B cell (primary cell): Measurements from ENCODE around the gene ULBP1. TPM values are rescaled to one million over a fixed set of nuclear protein-coding genes. Genes with fewer than 3 reads are reported as not detected.

Source experiments
- ATAC-seq: fragments of 200-7000 bp; cut with Tn5 transposase; one replicate; pipeline ENCODE4 v1.10.0; 2021; ENCODE audit warnings: low read depth, mild to moderate bottlenecking, moderate number of reproducible peaks, moderate library complexity
- CTCF ChIA-PET: fragments of 350-600 bp; sonication (Branson Sonifier 250); formaldehyde crosslinking; loops from one replicate; lab custom pipeline; 2021; ENCODE audit warnings: antibody characterized with exemption, inconsistent platforms; lab: Charles Lee
- POLR2A ChIA-PET: fragments of 350-600 bp; sonication (Branson Sonifier 250); formaldehyde crosslinking; loops from one replicate; lab custom pipeline; 2021; ENCODE audit warnings: antibody characterized with exemption; lab: Charles Lee
- DNase-seq: peaks from one replicate; pipeline ENCODE4 v3.0.0; 2013
- H2AFZ ChIP-seq: 2 replicates; pipeline ENCODE4 v1.6.1; 2012; ENCODE audit warnings: mild to moderate bottlenecking, low read depth, low read length; ENCODE audit not compliant: insufficient read depth, poor library complexity, severe bottlenecking
- H3K27ac ChIP-seq, 2 donors: 1 replicate in 1 of 2; 2 replicates in 1 of 2; pipeline ENCODE4 v1.5.1; 2012 to 2013; ENCODE audit warnings: low read length in 2 of 2, mild to moderate bottlenecking in 2 of 2, moderate library complexity in 1 of 2
- H3K27me3 ChIP-seq, 4 experiments: fragments of 200-600 bp in 1 of 4; sonication (generic) in 1 of 4; replicated peaks in 1 of 4; 1 replicate in 2 of 4; 2 replicates in 2 of 4; pipeline versions ENCODE4 v1.6.1 to v1.7.0; 2013 to 2016; ENCODE audit warnings: low read length in 3 of 4, mild to moderate bottlenecking in 2 of 4, mixed read lengths in 1 of 4, moderate library complexity in 1 of 4; ENCODE audit not compliant: insufficient read depth in 4 of 4, control insufficient read depth in 3 of 4; ENCODE audit errors: control extremely low read depth in 1 of 4
- H3K36me3 ChIP-seq, 2 experiments: replicated peaks in 1 of 2; 1 replicate in 1 of 2; 2 replicates in 1 of 2; pipeline versions ENCODE4 v1.6.1 to v1.7.1; 2013; ENCODE audit warnings: low read length in 1 of 2; ENCODE audit not compliant: insufficient read depth in 2 of 2, control insufficient read depth in 1 of 2; ENCODE audit errors: control extremely low read depth in 1 of 2, extremely low read depth in 1 of 2
- H3K4me1 ChIP-seq, 2 donors: fragments of 200-600 bp in 1 of 2; sonication (generic) in 1 of 2; 1 replicate in 1 of 2; 2 replicates in 1 of 2; pipeline versions ENCODE4 v1.5.1 to v1.6.1; 2013 to 2017; ENCODE audit warnings: low read length in 2 of 2; ENCODE audit not compliant: control insufficient read depth in 2 of 2, insufficient read depth in 2 of 2
- H3K4me2 ChIP-seq: replicated peaks from 2 replicates; pipeline ENCODE3; 2012; ENCODE audit warnings: mild to moderate bottlenecking, low read depth, low read length; ENCODE audit not compliant: poor library complexity, severe bottlenecking
- H3K4me3 ChIP-seq, 5 experiments: fragments of 200-600 bp in 1 of 5; sonication (generic) in 1 of 5; 1 replicate in 3 of 5; 2 replicates in 2 of 5; pipeline versions ENCODE4 v1.5.1 to v1.7.0; 2011 to 2016; ENCODE audit warnings: low read length in 4 of 5, mild to moderate bottlenecking in 4 of 5, low read depth in 2 of 5, control low read depth in 1 of 5, moderate library complexity in 1 of 5; ENCODE audit not compliant: insufficient read depth in 1 of 5; ENCODE audit errors: control extremely low read depth in 1 of 5, extremely low read depth in 1 of 5
- H3K79me2 ChIP-seq: fragments of 200-600 bp; sonication (generic); one replicate; pipeline ENCODE4 v1.6.0; 2016; ENCODE audit warnings: low read length; ENCODE audit not compliant: control insufficient read depth, insufficient read depth
- H3K9ac ChIP-seq: fragments of 200-600 bp; sonication (generic); 2 replicates; pipeline ENCODE4 v1.6.1; 2017; ENCODE audit warnings: mild to moderate bottlenecking, low read length, moderate library complexity
- H3K9me3 ChIP-seq, 3 donors: one replicate each; pipeline versions ENCODE4 v1.6.1 to v1.7.1; 2013; ENCODE audit warnings: low read length in 2 of 3; ENCODE audit not compliant: control insufficient read depth in 2 of 3, insufficient read depth in 1 of 3; ENCODE audit errors: control extremely low read depth in 1 of 3
- H4K20me1 ChIP-seq: 2 replicates; pipeline ENCODE4 v1.6.0; 2012; ENCODE audit warnings: mild to moderate bottlenecking, low read length; ENCODE audit not compliant: insufficient read depth, control insufficient read depth, poor library complexity, severe bottlenecking
- H3K27ac Mint-ChIP-seq: one replicate; pipeline ENCODE4 v1.8.0; 2021; ENCODE audit warnings: mixed read lengths
- H3K27me3 Mint-ChIP-seq: one replicate; pipeline ENCODE4 v1.8.0; 2021; ENCODE audit warnings: mixed read lengths
- H3K4me1 Mint-ChIP-seq: one replicate; pipeline ENCODE4 v1.8.0; 2021; ENCODE audit warnings: mixed read lengths
- H3K4me3 Mint-ChIP-seq: one replicate; pipeline ENCODE4 v1.8.0; 2021; ENCODE audit warnings: mixed read lengths
- H3K9me3 Mint-ChIP-seq: one replicate; pipeline ENCODE4 v1.8.0; 2022; ENCODE audit warnings: mixed read lengths; ENCODE audit not compliant: insufficient read depth
- EZH2 ChIP-seq: IDR thresholded peaks from 2 replicates; pipeline ENCODE4 v1.6.1; 2012; ENCODE audit warnings: borderline replicate concordance, low read depth, mild to moderate bottlenecking, moderate library complexity, low read length; ENCODE audit not compliant: insufficient read depth, poor library complexity, severe bottlenecking
- WGBS: methylation state at CpG from one replicate; pipeline ENCODE4 v1.1.5; 2013; ENCODE audit warnings: missing lambda C conversion rate; ENCODE audit not compliant: insufficient coverage; 5-methylcytosine and 5-hydroxymethylcytosine counted together
- intact Hi-C: fragments of 100-400 bp; cut with micrococcal nuclease; formaldehyde crosslinking; loops from one replicate; pipeline ENCODE4 v1.10.0; 2022
- polyA plus RNA-seq: library from polyadenylated mRNA; depleted of rRNA; stranded (reverse); fragments of >200 nt; gene quantifications from 2 replicates; pipeline ENCODE4 v1.2.3, GENCODE V29; 2012
- total RNA-seq, 2 donors: library from RNA; stranded (reverse); fragments of 120-200 nt in 1 of 2; gene quantifications; 1 replicate in 1 of 2; 2 replicates in 1 of 2; pipeline versions ENCODE4 v1.2.3 to v1.2.4, GENCODE V29; 2013 to 2022
- TF ChIP-seq, protein P1 (sequence below): fragments of 200-600 bp; IDR thresholded peaks from one replicate; pipeline ENCODE4 v1.8.0; 2022; ENCODE audit warnings: antibody characterized with exemption, mild to moderate bottlenecking

Gene ULBP1
- total and polyA plus RNA-seq, 2 donors (not counting 1 experiment from before 2014, with no cell fraction given), result 0.04 to 0.12 TPM

DNA sequence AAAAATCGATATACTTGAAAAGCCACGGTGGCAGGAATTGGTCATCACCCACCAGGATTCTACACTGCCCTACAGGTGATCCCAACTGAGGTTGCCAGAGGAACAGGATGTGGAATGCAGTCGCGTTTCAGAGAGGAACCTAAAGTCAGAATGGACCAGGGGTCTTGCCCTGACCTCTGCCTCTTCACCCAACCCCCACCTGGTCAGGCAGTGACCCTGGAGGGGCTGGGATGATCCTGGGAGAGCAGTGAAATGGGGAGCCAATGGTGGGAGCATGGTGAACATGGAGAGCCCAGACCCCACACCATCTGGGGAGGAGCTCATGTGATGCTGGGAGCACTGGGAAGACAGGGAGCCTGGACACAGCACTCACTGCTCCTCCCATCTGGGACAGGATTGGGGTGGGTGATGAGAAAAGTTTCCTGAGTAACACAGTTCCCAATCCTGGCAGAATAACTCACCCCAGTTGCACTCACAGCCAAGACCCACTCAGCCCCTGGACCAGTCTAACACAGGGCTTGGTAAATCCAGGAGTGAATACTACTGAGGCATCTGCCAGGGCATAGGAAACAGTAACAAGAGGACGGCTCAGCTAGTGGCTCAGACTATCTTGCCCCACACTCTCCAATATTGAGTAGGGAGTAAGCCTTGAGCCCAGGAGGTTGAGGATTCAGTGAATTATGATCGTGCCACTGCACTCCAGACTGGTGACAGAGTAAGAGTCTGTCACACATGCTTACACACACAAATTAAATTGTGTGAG lies 23.7 kb upstream of the ULBP1 start:
- peaks cover 43 to 46% of the 10 kb centered on the region in 2 donors for H3K4me1 ChIP-seq
- no peak overlapping the region for H3K4me3 ChIP-seq
- no peaks in the 10 kb centered on the region for H4K20me1 ChIP-seq
- H3K27me3 ChIP-seq, result peaks cover 2 to 75% (median 54%) of the 10 kb centered on the region in 4 experiments
- peaks cover 43% of the 10 kb centered on the region for H3K4me1 Mint-ChIP-seq
- ChIA-PET POLR2A (no interaction called here), CTCF (interaction anchor here (1.1 to 1.9 kb wide), 2 partner anchors 74 to 77 kb away, joined by 3 to 6 read pairs; no protein-coding TSS in a partner anchor)
- WGBS, result 18% methylated on average over 3 of the region's 6 CpGs
- intact Hi-C loops, result loop anchor here (2.0 kb wide), 1 partner anchor 23 kb away; the partner anchor contains the start of gene ULBP1
- no peak overlapping the region for H3K9ac ChIP-seq
- ATAC-seq (no peak), DNase-seq (peak; percentile 42)
- no peak overlapping the region for H3K27ac ChIP-seq
- no peak overlapping the region for H3K27ac Mint-ChIP-seq
- no peak overlapping the region for H3K4me2 ChIP-seq
- no peak overlapping the region for H2AFZ ChIP-seq
- TF ChIP-seq EZH2, result no peak
- TF ChIP-seq, protein P1, sequence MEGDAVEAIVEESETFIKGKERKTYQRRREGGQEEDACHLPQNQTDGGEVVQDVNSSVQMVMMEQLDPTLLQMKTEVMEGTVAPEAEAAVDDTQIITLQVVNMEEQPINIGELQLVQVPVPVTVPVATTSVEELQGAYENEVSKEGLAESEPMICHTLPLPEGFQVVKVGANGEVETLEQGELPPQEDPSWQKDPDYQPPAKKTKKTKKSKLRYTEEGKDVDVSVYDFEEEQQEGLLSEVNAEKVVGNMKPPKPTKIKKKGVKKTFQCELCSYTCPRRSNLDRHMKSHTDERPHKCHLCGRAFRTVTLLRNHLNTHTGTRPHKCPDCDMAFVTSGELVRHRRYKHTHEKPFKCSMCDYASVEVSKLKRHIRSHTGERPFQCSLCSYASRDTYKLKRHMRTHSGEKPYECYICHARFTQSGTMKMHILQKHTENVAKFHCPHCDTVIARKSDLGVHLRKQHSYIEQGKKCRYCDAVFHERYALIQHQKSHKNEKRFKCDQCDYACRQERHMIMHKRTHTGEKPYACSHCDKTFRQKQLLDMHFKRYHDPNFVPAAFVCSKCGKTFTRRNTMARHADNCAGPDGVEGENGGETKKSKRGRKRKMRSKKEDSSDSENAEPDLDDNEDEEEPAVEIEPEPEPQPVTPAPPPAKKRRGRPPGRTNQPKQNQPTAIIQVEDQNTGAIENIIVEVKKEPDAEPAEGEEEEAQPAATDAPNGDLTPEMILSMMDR, result no peak
- no peaks in the 10 kb centered on the region for H3K36me3 ChIP-seq
- H3K27me3 Mint-ChIP-seq, result peaks cover 62% of the 10 kb centered on the region
- H3K9me3 Mint-ChIP-seq, result no peaks in the 10 kb centered on the region
- peaks cover 0 to 33% (median 0%) of the 10 kb centered on the region in 3 donors for H3K9me3 ChIP-seq
- no peaks in the 10 kb centered on the region for H3K79me2 ChIP-seq
- H3K4me3 Mint-ChIP-seq, result peak overlapping the region; percentile 53

DNA sequence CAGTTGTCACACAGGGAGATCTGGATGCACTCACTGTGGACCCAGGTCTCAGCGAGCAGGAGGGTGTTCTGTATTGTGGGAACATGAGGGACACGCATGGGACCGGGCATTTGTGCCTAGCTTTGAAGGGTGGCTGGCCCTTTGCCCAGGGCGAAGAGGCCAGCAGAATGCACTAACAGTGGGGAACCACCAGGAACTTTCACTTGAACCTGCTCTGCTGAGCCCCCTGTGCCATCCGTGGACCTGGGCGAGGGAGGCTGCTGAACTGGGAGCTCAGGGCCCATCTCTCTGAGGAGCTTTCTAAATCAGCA lies 23.1 kb upstream of the ULBP1 start:
- ChIA-PET POLR2A (no interaction called here), CTCF (interaction anchor here (1.1 to 1.9 kb wide), 2 partner anchors 75 to 76 kb away, joined by 3 to 6 read pairs; no protein-coding TSS in a partner anchor)
- Histone ChIP-seq H3K4me1 (peaks cover 43 to 46% of the 10 kb centered on the region in 2 donors), H3K4me3 (no peak overlapping the region), H3K9ac (no peak overlapping the region), H3K27me3 (peaks cover 2 to 70% (median 49%) of the 10 kb centered on the region in 4 experiments), H3K9me3 (peaks cover 0 to 33% (median 0%) of the 10 kb centered on the region in 3 donors), H2AFZ (no peak overlapping the region), H4K20me1 (no peaks in the 10 kb centered on the region), H3K4me2 (no peak overlapping the region), H3K79me2 (no peaks in the 10 kb centered on the region), H3K27ac (no peak overlapping the region), H3K36me3 (no peaks in the 10 kb centered on the region)
- no peak for DNase-seq
- H3K4me3 Mint-ChIP-seq, result peak overlapping the region; percentile 53
- TF ChIP-seq, protein P1, result no peak
- no peak for TF ChIP-seq EZH2
- peaks cover 61% of the 10 kb centered on the region for H3K27me3 Mint-ChIP-seq
- intact Hi-C loops, result no loop called here
- H3K27ac Mint-ChIP-seq, result no peak overlapping the region
- 23% methylated on average over 6 of the region's 6 CpGs for WGBS
- no peaks in the 10 kb centered on the region for H3K9me3 Mint-ChIP-seq
- peaks cover 43% of the 10 kb centered on the region for H3K4me1 Mint-ChIP-seq
- ATAC-seq, result no peak
